KOPT-K1 (cell line): ENCODE results near the gene AMBRA1.

Experiments used
- H3K27ac ChIP-seq: fragments of 200-600 bp; sonication (generic); 2 replicates; pipeline ENCODE4 v1.5.1; 2016; ENCODE audit warnings: antibody characterized with exemption, mild to moderate bottlenecking, low read depth, low read length; ENCODE audit not compliant: poor library complexity, severe bottlenecking
- H3K36me3 ChIP-seq: fragments of 200-600 bp; sonication (generic); 2 replicates; pipeline ENCODE4 v1.5.1; 2017; ENCODE audit warnings: antibody characterized with exemption, mild to moderate bottlenecking, low read length, moderate library complexity; ENCODE audit not compliant: insufficient read depth
- H3K9me3 ChIP-seq: fragments of 200-600 bp; sonication (generic); 2 replicates; pipeline ENCODE4 v1.5.1; 2017; ENCODE audit warnings: antibody characterized with exemption, low read length, mild to moderate bottlenecking; ENCODE audit not compliant: insufficient read depth, poor library complexity, severe bottlenecking

AMBRA1 gene

GRCh38 chr11:46397526-46397925, 196.3 kb downstream of the AMBRA1 start:
- Histone ChIP-seq H3K27ac (no peak overlapping the region), H3K36me3 (peaks cover 41% of the 10 kb centered on the region)

GRCh38 chr11:46393759-46394158, 200.1 kb downstream of the AMBRA1 start:
- peaks cover 26% of the 10 kb centered on the region for H3K36me3 ChIP-seq
- no peak overlapping the region for H3K27ac ChIP-seq
- H3K9me3 ChIP-seq: no peaks in the 10 kb centered on the region

More at GRCh38 chr11:46397526-46397925, 196.3 kb downstream of the AMBRA1 start:
- no peaks in the 10 kb centered on the region for H3K9me3 ChIP-seq

DNA sequence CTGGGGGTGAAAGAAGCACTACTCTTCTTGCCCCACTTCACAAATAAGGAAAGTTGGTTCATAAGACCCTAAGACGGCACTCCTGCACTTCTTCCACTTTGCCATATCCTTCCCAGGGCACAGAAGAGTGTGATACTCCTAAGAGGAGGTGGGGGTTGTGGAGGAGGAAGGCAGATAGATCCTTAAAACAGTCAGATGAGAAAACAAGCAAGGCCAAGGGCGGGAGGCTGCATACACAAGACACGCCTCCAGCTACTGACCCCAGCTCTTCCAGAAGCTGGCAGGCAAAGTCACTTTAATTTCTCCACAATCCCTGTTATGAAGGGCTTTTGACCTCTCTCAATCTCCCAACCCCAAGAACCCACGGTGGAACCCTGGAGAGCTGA, 200.6 kb downstream of the AMBRA1 start:
- H3K36me3 ChIP-seq: peaks cover 26% of the 10 kb centered on the region
- H3K9me3 ChIP-seq: no peaks in the 10 kb centered on the region
- H3K27ac ChIP-seq: no peak overlapping the region

DNA sequence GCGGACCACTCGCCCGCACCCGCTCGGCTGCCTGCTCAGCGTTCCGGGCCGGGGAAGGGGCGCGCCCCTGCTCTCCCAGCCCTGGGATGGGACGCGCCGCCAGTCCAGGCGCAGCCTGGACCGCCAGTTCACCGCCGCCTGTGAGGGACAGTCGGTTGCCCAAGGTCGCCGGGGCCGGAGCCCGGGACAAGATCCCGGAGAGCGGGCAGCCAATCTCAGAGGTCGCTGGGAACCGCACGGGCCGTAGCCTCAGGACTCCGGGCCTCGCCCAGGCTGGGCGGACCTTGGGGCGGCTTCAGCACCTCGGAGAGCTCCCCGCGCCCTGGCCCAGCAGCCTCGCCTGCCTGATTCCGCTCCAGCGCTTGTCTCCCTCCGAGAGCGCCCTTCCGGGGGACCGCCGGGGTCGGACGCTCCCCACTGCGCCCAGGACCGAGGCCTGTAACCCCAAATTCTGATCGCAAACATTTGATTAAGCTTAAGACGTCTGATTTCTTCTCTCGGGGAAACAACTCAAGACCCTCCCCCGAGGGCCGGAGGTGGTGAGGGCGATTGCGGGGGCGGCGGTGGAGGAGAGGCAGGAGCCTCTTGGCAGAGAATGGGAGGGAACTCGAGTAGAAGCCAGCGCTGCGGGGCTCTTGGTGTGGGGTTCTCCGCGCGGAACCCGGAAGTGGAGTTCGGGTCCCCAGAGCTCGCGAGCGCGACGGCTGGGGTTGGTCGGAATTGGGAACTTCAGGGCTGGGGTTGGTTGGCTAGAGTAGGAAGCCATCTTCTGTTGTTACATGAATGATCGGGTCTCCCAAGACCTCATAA, 201.2 kb downstream of the AMBRA1 start:
- H3K27ac ChIP-seq: no peak overlapping the region
- no peaks in the 10 kb centered on the region for H3K9me3 ChIP-seq

GRCh38 chr11:46391578-46392420, 202.0 kb downstream of the AMBRA1 start, which contains the start of gene CHRM4:
Gene CHRM4 (minus strand): TSS chr11:46391776. CDS start chr11:46386557, 5,219 bp downstream.
- Histone ChIP-seq H3K36me3 (peaks cover 12% of the 10 kb centered on the region; the same call in 1 of the 2 replicates), H3K9me3 (no peaks in the 10 kb centered on the region), H3K27ac (no peak within 1 kb of the TSS)

More for the DNA sequence above, 201.2 kb downstream of the AMBRA1 start:
- peaks cover 20% of the 10 kb centered on the region for H3K36me3 ChIP-seq

DNA sequence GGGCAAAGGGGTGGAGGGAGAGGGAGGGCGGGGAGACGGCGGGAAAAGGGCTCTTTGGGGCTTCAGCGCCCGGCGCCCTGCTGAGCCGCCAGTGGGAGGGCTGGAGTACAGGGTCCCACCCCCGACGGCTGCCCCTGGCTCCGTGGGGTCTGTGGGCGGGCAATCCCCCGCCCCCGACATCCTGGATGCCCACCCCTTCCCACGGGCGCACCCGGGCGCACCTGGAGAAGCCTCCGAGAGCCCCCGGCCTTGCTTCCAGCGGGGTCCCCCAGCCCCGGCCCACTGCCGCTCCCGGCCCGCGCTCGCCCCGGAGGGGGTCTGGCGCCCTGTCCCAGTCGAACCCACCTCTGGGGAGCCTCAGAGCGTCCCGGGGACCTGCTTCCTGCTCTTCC, 202.6 kb downstream of the AMBRA1 start:
- no peaks in the 10 kb centered on the region for H3K9me3 ChIP-seq
- peaks cover 5% of the 10 kb centered on the region; the same call in 1 of the 2 replicates for H3K36me3 ChIP-seq
- no peak overlapping the region for H3K27ac ChIP-seq

DNA sequence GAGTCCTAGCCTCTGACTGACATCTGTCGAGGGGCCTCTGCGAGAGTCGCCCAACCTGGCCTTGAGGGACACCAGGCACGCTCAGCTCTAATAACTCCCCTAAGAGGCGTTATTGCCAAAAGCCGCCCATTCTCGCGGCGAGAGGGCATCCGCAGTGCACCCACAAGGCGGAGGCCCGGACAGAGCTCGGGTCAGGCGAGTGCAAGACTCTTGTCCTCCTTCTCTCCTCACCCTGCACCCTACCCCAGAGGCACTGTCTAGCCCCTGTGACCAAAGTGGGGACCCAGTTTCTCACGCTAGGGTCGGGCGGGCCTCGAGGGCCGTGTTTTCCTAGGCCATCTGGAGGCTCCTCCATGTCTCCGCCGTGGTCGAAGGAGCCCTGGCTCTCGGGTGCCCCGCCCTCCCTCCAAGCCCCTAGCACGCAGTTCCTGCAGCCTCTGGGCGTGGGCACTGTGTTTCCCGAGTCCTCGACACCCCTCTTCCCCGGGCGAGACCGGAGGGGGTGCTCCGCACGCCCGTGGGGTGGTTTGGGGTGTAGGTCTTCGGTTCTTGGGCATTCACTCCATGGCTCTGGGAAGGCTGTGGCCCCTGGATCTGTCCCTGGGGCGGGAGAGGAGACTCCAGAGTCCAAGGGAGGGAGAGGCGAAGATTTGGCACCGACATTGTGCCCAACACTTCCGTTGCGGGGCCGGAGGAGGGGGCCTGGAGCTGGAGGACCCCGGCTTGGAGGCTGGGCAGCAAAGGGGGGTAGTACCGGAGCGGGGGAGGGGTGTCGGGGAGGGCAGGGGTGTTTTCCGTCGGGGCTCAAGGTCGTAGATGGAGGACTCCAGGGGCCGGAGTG, 203.3 kb downstream of the AMBRA1 start:
- Histone ChIP-seq H3K9me3 (no peaks in the 10 kb centered on the region), H3K36me3 (no peaks in the 10 kb centered on the region), H3K27ac (no peak overlapping the region)

DNA sequence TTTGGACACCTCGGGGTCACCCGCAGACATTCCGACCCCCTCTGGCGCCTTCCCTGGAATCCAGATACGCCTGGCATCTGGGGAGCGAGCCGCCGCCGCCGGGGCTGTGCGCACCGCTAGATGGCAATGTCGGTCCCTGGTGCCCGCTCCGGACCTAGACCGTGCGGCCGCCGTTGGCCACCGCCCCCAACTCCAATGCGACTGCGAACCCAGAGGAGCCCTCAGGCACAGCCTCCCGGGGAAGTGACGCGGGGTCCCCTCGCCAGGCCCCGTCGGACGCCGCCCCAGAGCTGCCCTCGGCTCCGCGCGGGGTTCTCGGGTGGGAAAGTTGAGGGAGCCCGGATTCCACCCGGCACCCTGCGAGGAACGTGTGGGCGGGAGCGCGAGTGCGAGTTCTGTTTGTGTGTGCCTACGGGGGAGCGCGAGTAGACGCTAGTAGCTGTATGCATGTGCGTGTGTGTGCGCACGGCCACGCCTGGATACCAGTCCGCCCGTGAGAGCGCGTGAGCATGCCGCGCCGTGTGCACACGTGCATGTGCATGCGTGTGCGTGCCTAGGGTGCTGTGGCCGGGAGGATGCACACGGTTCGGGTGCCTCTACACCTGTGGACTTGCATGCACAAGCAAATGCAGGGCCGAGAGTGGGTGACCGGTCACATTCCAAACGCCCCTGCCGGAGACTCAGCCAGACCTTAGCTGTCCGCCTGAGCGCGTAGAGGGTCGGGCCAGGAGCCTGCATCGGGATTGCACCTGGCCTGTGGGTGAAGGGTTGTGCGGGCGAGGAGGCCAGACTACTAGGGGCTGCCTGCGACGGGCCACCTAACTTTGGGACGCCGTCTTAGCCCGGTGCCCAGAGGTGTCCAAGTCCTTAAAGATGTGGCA, 204.1 kb downstream of the AMBRA1 start:
- no peaks in the 10 kb centered on the region for H3K9me3 ChIP-seq
- no peak overlapping the region for H3K27ac ChIP-seq
- H3K36me3 ChIP-seq: no peaks in the 10 kb centered on the region

- no peaks in the 10 kb centered on the region for H3K9me3 ChIP-seq
- H3K27ac ChIP-seq: no peak overlapping the region
- no peaks in the 10 kb centered on the region for H3K36me3 ChIP-seq
Observed at GRCh38 chr11:46388619-46389449, 205.0 kb downstream of the AMBRA1 start.

GRCh38 chr11:46387919-46388618, 205.8 kb downstream of the AMBRA1 start:
- H3K27ac ChIP-seq: no peak overlapping the region
- H3K9me3 ChIP-seq: no peaks in the 10 kb centered on the region
- H3K36me3 ChIP-seq: peaks cover 1% of the 10 kb centered on the region; the same call in 1 of the 2 replicates

DNA sequence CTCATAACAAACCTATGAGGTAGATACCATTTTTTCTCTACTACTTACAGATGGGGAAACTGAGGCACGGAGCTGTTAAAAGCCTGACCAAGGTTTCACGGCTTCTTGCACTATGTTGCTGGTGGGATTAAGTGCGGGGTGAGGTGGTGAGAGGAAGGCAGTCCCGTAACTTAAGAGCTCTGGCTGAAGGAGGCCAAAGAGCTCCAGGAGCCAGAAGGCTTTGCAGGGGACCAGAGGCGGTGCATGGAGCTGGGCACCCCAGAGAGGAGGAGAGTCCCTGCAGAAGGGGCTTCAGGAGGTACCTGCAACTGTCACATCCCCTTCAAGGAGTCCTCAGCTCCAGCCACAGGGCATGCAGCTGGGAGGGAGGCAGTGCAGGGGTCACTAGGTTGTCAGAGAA, 206.4 kb downstream of the AMBRA1 start:
- Histone ChIP-seq H3K9me3 (no peaks in the 10 kb centered on the region), H3K36me3 (peaks cover 7% of the 10 kb centered on the region; the same call in 1 of the 2 replicates)

DNA sequence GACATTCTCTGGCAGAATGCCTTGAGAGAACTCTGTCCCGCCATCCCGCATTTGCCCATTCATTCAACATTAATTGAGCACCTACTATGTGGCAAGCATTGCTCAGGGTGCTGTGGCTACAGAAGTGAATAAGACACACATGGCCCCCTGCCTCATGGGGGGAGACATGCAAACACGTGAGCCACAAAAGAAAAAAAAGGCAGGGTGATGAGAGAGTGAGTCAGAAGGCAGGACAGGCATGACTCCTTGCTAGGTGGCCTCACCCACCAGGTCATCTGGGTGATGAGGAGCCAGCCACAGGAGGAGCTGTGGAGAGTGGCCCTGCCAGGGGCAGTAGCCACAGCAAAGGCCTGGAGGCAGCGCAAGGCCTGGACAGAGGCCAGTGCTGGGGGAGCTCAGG, 207.1 kb downstream of the AMBRA1 start:
- no peak overlapping the region for H3K27ac ChIP-seq
- H3K9me3 ChIP-seq: no peaks in the 10 kb centered on the region
- peaks cover 7% of the 10 kb centered on the region; the same call in 1 of the 2 replicates for H3K36me3 ChIP-seq

More for the DNA sequence above, 206.4 kb downstream of the AMBRA1 start:
- H3K27ac ChIP-seq: no peak overlapping the region
